ENCODE data around the gene KBTBD12.

Gene KBTBD12

GRCh38 chr3:127991681-127992080, 76.6 kb downstream of the KBTBD12 start:
- H3K9ac ChIP-seq (ENCODE audit: low read depth, low read length) = no peak overlapping the region
- no peak overlapping the region for H3K4me3 ChIP-seq (ENCODE audit: low read length)
- H3K27ac ChIP-seq (ENCODE audit: low read length) = no peak overlapping the region
- peaks cover 32% of the 10 kb centered on the region for H3K27me3 ChIP-seq (ENCODE audit: insufficient read depth, low read length)
- H3K36me3 ChIP-seq (ENCODE audit: insufficient read depth, low read depth, low read length) = no peaks in the 10 kb centered on the region
- H3K4me1 ChIP-seq (ENCODE audit: insufficient read depth, low read length) = no peaks in the 10 kb centered on the region; the same call in 1 of the 2 replicates
- no peaks in the 10 kb centered on the region for H3K9me3 ChIP-seq (ENCODE audit: insufficient read depth, low read depth, low read length)

- Histone ChIP-seq H3K27ac (ENCODE audit: low read length) (no peak overlapping the region), H3K9me3 (ENCODE audit: insufficient read depth, low read depth, low read length) (no peaks in the 10 kb centered on the region), H3K36me3 (ENCODE audit: insufficient read depth, low read depth, low read length) (no peaks in the 10 kb centered on the region), H3K9ac (ENCODE audit: low read depth, low read length) (no peak overlapping the region), H3K4me1 (ENCODE audit: insufficient read depth, low read length) (no peaks in the 10 kb centered on the region; the same call in 1 of the 2 replicates), H3K4me3 (ENCODE audit: low read length) (no peak overlapping the region), H3K27me3 (ENCODE audit: insufficient read depth, low read length) (peaks cover 32% of the 10 kb centered on the region)
Measured at GRCh38 chr3:127992127-127992526, 77.1 kb downstream of the KBTBD12 start.

- Histone ChIP-seq H3K27ac (ENCODE audit: low read length) (no peak overlapping the region), H3K36me3 (ENCODE audit: insufficient read depth, low read depth, low read length) (no peaks in the 10 kb centered on the region), H3K27me3 (ENCODE audit: insufficient read depth, low read length) (peaks cover 41% of the 10 kb centered on the region), H3K9me3 (ENCODE audit: insufficient read depth, low read depth, low read length) (no peaks in the 10 kb centered on the region), H3K4me3 (ENCODE audit: low read length) (no peak overlapping the region), H3K4me1 (ENCODE audit: insufficient read depth, low read length) (no peaks in the 10 kb centered on the region; the same call in 1 of the 2 replicates), H3K9ac (ENCODE audit: low read depth, low read length) (no peak overlapping the region)
Measured at GRCh38 chr3:127994011-127994410, 79.0 kb downstream of the KBTBD12 start.

- H3K27ac ChIP-seq (ENCODE audit: low read length) = no peak overlapping the region
- no peak overlapping the region for H3K9ac ChIP-seq (ENCODE audit: low read depth, low read length)
- H3K4me1 ChIP-seq (ENCODE audit: insufficient read depth, low read length) = no peaks in the 10 kb centered on the region; the same call in 1 of the 2 replicates
- peaks cover 24% of the 10 kb centered on the region for H3K27me3 ChIP-seq (ENCODE audit: insufficient read depth, low read length)
- H3K4me3 ChIP-seq (ENCODE audit: low read length) = no peak overlapping the region
- H3K36me3 ChIP-seq (ENCODE audit: insufficient read depth, low read depth, low read length) = no peaks in the 10 kb centered on the region
- H3K9me3 ChIP-seq (ENCODE audit: insufficient read depth, low read depth, low read length) = no peaks in the 10 kb centered on the region
Measured at GRCh38 chr3:127997016-127997415, 82.0 kb downstream of the KBTBD12 start.

- H3K27me3 ChIP-seq (ENCODE audit: insufficient read depth, low read length) = peaks cover 19% of the 10 kb centered on the region
- H3K4me1 ChIP-seq (ENCODE audit: insufficient read depth, low read length) = no peaks in the 10 kb centered on the region
- no peak overlapping the region for H3K27ac ChIP-seq (ENCODE audit: low read length)
- H3K4me3 ChIP-seq (ENCODE audit: low read length) = no peak overlapping the region
- H3K9ac ChIP-seq (ENCODE audit: low read depth, low read length) = no peak overlapping the region
- H3K36me3 ChIP-seq (ENCODE audit: insufficient read depth, low read depth, low read length) = no peaks in the 10 kb centered on the region
- H3K9me3 ChIP-seq (ENCODE audit: insufficient read depth, low read depth, low read length) = no peaks in the 10 kb centered on the region
Measured at GRCh38 chr3:127997961-127998360, 82.9 kb downstream of the KBTBD12 start.

GRCh38 chr3:127998596-127998995, 83.6 kb downstream of the KBTBD12 start:
- Histone ChIP-seq H3K36me3 (ENCODE audit: insufficient read depth, low read depth, low read length) (no peaks in the 10 kb centered on the region), H3K27ac (ENCODE audit: low read length) (no peak overlapping the region), H3K4me1 (ENCODE audit: insufficient read depth, low read length) (no peaks in the 10 kb centered on the region), H3K9ac (ENCODE audit: low read depth, low read length) (no peak overlapping the region), H3K9me3 (ENCODE audit: insufficient read depth, low read depth, low read length) (no peaks in the 10 kb centered on the region), H3K27me3 (ENCODE audit: insufficient read depth, low read length) (peaks cover 14% of the 10 kb centered on the region), H3K4me3 (ENCODE audit: low read length) (no peak overlapping the region)

- Histone ChIP-seq H3K27ac (ENCODE audit: low read length) (no peak overlapping the region), H3K9me3 (ENCODE audit: insufficient read depth, low read depth, low read length) (no peaks in the 10 kb centered on the region), H3K4me1 (ENCODE audit: insufficient read depth, low read length) (no peaks in the 10 kb centered on the region), H3K27me3 (ENCODE audit: insufficient read depth, low read length) (peaks cover 9% of the 10 kb centered on the region; the same call in 1 of the 2 replicates), H3K9ac (ENCODE audit: low read depth, low read length) (no peak overlapping the region), H3K4me3 (ENCODE audit: low read length) (no peak overlapping the region), H3K36me3 (ENCODE audit: insufficient read depth, low read depth, low read length) (no peaks in the 10 kb centered on the region)
Measured at GRCh38 chr3:127999509-128000106, 84.6 kb downstream of the KBTBD12 start.

GRCh38 chr3:128001576-128001975, 86.5 kb downstream of the KBTBD12 start:
- Histone ChIP-seq H3K27ac (ENCODE audit: low read length) (no peak overlapping the region), H3K27me3 (ENCODE audit: insufficient read depth, low read length) (peaks cover 9% of the 10 kb centered on the region; the same call in 1 of the 2 replicates), H3K36me3 (ENCODE audit: insufficient read depth, low read depth, low read length) (no peaks in the 10 kb centered on the region), H3K9me3 (ENCODE audit: insufficient read depth, low read depth, low read length) (no peaks in the 10 kb centered on the region), H3K4me1 (ENCODE audit: insufficient read depth, low read length) (peaks cover 6% of the 10 kb centered on the region; the same call in 1 of the 2 replicates), H3K9ac (ENCODE audit: low read depth, low read length) (no peak overlapping the region), H3K4me3 (ENCODE audit: low read length) (no peak overlapping the region)

GRCh38 chr3:128004661-128005060, 89.6 kb downstream of the KBTBD12 start:
- Histone ChIP-seq H3K27me3 (ENCODE audit: insufficient read depth, low read length) (no peaks in the 10 kb centered on the region), H3K9ac (ENCODE audit: low read depth, low read length) (no peak overlapping the region), H3K4me3 (ENCODE audit: low read length) (no peak overlapping the region), H3K9me3 (ENCODE audit: insufficient read depth, low read depth, low read length) (no peaks in the 10 kb centered on the region), H3K36me3 (ENCODE audit: insufficient read depth, low read depth, low read length) (no peaks in the 10 kb centered on the region), H3K4me1 (ENCODE audit: insufficient read depth, low read length) (peaks cover 6% of the 10 kb centered on the region; the same call in 1 of the 2 replicates), H3K27ac (ENCODE audit: low read length) (no peak overlapping the region)

GRCh38 chr3:128006061-128007032, 91.3 kb downstream of the KBTBD12 start:
- Histone ChIP-seq H3K27me3 (ENCODE audit: insufficient read depth, low read length) (no peaks in the 10 kb centered on the region), H3K4me1 (ENCODE audit: insufficient read depth, low read length) (peaks cover 6% of the 10 kb centered on the region; the same call in 1 of the 2 replicates), H3K27ac (ENCODE audit: low read length) (no peak overlapping the region), H3K4me3 (ENCODE audit: low read length) (peak overlapping the region; percentile 56; the same call in 1 of the 2 replicates), H3K36me3 (ENCODE audit: insufficient read depth, low read depth, low read length) (no peaks in the 10 kb centered on the region), H3K9me3 (ENCODE audit: insufficient read depth, low read depth, low read length) (no peaks in the 10 kb centered on the region), H3K9ac (ENCODE audit: low read depth, low read length) (peak overlapping the region; percentile 35; the same call in 1 of the 2 replicates)

- H3K27ac ChIP-seq (ENCODE audit: low read length) = no peak overlapping the region
- H3K4me3 ChIP-seq (ENCODE audit: low read length) = no peak overlapping the region; the same call in 1 of the 2 replicates
- no peaks in the 10 kb centered on the region for H3K9me3 ChIP-seq (ENCODE audit: insufficient read depth, low read depth, low read length)
- H3K4me1 ChIP-seq (ENCODE audit: insufficient read depth, low read length) = peaks cover 6% of the 10 kb centered on the region; the same call in 1 of the 2 replicates
- H3K36me3 ChIP-seq (ENCODE audit: insufficient read depth, low read depth, low read length) = no peaks in the 10 kb centered on the region
- no peaks in the 10 kb centered on the region for H3K27me3 ChIP-seq (ENCODE audit: insufficient read depth, low read length)
- no peak overlapping the region for H3K9ac ChIP-seq (ENCODE audit: low read depth, low read length)
Measured at GRCh38 chr3:128007033-128007424, 92.0 kb downstream of the KBTBD12 start.
